ENCODE results near the gene CREB3L2. TPM values are rescaled to one million over a fixed set of nuclear protein-coding genes. Genes with fewer than 3 reads are reported as not detected.

The CREB3L2 gene
- total RNA-seq, 1 donor from 2014 or later = 18.1 TPM

DNA sequence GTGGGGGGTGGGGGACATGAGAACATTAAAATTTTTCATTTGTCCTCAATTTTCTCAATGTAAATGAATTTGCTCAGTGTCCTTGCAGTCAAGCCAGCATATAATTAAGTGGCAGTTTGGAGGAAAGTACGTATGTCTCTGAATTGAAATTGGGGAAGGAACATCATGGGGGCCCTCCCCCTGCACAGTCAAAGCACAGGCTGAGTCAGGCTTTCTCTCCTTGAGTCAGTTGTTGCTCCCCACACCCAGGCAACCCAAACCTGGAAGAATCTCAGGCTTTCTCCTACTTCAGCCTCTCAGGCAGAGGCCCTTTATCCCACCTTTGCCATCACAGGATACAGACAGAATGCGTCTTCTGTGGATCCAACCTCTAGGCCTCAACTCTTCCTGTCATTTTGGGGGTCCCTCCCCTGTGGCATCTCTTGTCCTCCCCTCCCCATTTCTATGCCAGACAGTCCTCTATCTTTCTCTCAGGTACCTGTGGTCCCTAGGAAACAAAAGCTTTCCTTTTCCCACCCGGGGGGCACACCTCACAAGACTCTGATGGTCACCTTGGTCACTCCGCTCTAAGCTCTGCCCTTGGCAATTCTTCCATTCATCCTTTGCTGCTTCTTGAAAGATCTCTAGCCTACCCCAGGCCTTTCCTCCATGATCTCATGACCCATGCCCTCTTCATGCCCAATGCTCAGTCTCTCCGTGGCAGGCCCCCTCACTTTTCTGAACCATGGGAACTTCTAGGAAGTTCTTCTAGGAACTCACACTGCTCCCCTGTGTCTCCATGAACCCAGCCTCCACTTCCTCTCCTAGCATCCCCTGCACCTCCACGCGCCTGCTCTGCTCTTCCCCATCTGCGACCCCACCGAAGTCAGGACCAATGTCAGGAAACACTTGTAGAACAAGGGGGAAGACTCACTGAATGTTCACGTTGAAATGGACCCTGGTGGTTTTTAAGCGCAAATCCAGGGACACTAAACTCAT, 40.4 kb downstream of the CREB3L2 start:
- no peak for DNase-seq
- no peak for ATAC-seq (ENCODE audit: poor library complexity)
- intact Hi-C loops (cut with DNase I) = no loop called here

DNA sequence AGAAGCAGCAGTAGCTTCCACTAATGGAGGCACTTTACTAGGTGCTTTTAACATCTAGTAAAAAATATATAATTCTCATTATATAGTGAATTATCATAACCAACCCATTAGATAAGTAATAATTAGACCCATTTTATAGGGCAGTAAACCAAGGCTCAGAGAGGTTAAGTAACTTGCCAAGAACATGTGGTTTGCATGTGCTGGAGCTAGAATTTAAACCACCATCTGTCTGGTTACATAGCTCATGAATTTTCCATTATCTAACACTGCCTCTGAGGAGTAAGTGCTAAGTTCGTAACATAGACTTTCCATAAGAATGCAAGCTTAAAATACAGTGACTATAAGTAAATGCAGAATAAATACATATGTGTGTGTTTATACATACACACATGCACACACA, 41.9 kb downstream of the CREB3L2 start:
- DNase-seq (no peak), ATAC-seq (ENCODE audit: poor library complexity) (no peak)
- intact Hi-C loops (cut with DNase I) = no loop called here

- no peak for ATAC-seq (ENCODE audit: poor library complexity)
- intact Hi-C loops (cut with DNase I) = loop anchor here (10.0 kb wide), 1 partner anchor 46 kb away; the partner anchor contains the start of gene CREB3L2
- no peak for DNase-seq
These were observed 43.1 kb downstream of the CREB3L2 start for GRCh38 chr7:137958470-137959431.

DNA sequence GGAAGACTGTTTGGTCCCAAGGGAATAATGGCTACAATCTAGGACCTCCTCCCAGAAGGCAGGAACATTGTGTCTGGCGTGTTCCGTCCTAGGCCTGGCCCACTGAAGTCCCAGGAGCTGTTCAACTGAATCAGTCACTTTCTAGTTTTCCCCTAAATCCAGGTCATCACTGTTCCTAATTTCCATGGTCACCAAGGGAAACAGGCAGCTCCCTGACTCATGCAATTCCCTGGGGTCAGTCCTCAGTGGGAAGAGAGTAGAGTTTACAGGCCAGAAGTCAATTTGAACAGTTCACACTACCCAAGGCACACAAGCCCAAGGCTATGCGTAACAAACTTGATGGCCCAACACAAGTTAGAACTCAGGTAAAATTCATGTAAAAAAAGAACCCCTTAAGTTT, 44.0 kb downstream of the CREB3L2 start:
- ATAC-seq (ENCODE audit: poor library complexity) (peak; percentile 74), DNase-seq (peak; percentile 49)
- intact Hi-C loops (cut with DNase I) = loop anchor here (10.0 kb wide), 1 partner anchor 47 kb away; the partner anchor contains the start of gene CREB3L2

GRCh38 chr7:137956591-137956990, 45.3 kb downstream of the CREB3L2 start:
- DNase-seq = no peak
- intact Hi-C loops (cut with DNase I) = loop anchor here (10.0 kb wide), 1 partner anchor 48 kb away; the partner anchor contains the start of gene CREB3L2
- ATAC-seq (ENCODE audit: poor library complexity) = no peak

GRCh38 chr7:137956183-137956582, 45.7 kb downstream of the CREB3L2 start:
- no peak for DNase-seq
- ATAC-seq (ENCODE audit: poor library complexity) = no peak
- intact Hi-C loops (cut with DNase I) = loop anchor here (10.0 kb wide), 1 partner anchor 49 kb away; the partner anchor contains the start of gene CREB3L2

- ATAC-seq (ENCODE audit: poor library complexity) (no peak), DNase-seq (no peak)
- intact Hi-C loops (cut with DNase I) = loop anchor here (10.0 kb wide), 1 partner anchor 50 kb away; the partner anchor contains the start of gene CREB3L2
These were observed 47.3 kb downstream of the CREB3L2 start for GRCh38 chr7:137954614-137955013.

DNA sequence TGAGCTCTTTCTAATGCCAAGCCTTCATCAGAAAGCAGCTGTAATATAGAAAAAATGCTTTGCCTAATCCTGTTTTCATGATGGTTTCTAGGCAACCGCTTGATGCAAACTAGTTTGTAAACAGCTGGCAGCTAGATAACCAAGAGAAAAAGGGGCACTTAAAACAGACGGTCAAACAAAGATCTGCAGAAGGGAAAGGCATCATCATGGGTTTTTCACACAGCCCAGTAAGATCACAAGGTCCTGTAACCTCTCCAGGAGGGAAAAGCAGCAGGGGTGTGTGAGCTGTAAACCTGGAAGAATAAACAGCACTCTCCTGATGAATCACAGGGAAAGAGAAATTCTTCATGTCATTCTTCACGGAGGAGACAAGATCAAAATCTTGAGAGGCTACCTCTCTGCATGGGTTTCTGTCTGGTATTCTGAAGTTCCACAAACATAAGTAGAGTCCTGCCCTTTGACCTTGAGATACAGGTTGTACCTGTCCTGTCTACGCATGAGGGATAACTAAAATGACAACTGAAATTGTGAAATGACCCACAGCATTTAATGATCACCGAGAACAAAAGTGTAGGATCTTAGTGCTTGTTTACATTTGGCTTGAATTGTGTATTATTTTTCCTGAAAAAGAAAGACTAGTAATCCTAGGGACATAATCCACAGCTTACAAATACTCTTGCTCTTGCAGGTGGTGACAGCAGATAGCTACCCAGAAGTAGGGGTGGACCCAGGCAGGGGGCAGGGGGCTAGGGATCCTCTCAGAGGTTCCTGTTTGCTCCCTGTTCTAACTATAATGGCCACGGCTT, 48.0 kb downstream of the CREB3L2 start:
- no peak for ATAC-seq (ENCODE audit: poor library complexity)
- no peak for DNase-seq
- intact Hi-C loops (cut with DNase I) = loop anchor here (10.0 kb wide), 1 partner anchor 51 kb away; the partner anchor contains the start of gene CREB3L2

DNA sequence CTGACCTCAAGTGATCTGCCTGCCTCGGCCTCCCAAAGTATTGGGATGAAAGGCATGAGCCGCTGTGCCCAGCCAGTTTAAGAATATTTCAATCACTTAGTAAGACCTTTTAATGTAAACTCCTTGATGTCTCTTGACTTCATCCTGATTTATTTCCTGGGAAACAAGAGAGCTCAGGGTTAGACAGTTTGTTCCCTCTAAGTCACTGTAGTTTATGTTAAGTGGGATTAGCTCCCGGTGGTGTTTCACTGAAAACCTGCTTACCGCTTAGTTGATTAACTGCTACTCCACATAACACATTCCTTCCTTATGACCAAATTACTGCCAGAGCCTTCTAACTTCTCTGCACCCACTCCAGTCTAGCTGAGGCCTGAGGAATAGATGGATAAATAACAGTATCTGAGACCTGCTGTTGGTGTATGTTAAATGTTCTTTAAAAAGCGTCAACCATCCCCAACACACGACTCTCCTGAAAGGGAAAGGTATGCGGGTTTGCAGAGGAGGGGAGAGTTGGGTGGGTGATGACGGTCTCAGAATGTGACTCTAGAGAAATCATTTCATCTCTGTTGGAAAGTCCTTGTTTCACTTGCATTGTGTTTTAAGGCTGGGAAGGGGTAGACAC, 48.7 kb downstream of the CREB3L2 start:
- ATAC-seq (ENCODE audit: poor library complexity) (no peak), DNase-seq (no peak)
- intact Hi-C loops (cut with DNase I) = loop anchor here (10.0 kb wide), 1 partner anchor 52 kb away; the partner anchor contains the start of gene CREB3L2

DNA sequence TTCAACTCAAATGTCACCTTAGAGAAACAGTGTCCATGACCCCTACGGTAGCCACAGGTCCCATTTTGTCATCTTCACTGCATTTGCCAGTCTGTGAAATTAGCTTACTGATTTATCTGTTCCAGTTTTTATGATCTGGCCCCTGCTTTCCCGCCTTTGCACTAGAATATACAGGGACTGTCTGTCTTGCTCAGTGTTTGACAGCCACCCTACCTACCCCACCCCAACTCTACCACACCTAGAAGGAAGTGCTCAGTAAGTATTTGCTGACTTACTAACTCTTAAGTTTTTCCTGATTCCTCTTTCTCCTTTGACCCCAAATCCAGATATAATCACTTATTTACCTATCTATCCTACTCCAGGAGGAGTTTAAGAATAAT, 49.5 kb downstream of the CREB3L2 start:
- DNase-seq = no peak
- no peak for ATAC-seq (ENCODE audit: poor library complexity)
- intact Hi-C loops (cut with DNase I) = loop anchor here (10.0 kb wide), 1 partner anchor 52 kb away; the partner anchor contains the start of gene CREB3L2

- no peak for DNase-seq
- ATAC-seq (ENCODE audit: poor library complexity) = no peak
- intact Hi-C loops (cut with DNase I) = loop anchor here (10.0 kb wide), 1 partner anchor 53 kb away; the partner anchor contains the start of gene CREB3L2
These were observed 50.0 kb downstream of the CREB3L2 start for GRCh38 chr7:137951700-137952425.

DNA sequence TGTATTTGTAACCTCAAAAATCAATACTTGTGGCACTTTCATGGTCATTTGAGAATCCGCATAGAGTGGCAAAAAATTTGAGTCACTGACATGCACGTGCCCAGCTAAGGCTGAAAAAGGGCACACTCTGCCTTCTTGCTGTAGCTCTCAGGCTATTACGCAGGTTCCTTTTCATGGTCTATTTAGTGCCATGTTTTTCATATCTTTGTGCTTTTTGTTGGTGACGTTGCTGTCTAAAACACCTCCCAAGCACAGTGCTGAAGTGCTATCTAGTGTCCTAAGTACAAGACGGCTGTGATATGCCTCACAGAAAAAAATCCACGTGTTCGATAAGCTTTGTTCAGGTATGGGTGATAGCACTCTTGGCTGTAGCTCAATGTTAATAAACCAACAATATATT, 50.9 kb downstream of the CREB3L2 start:
- intact Hi-C loops (cut with DNase I) = loop anchor here (10.0 kb wide), 1 partner anchor 54 kb away; the partner anchor contains the start of gene CREB3L2
- DNase-seq (no peak), ATAC-seq (ENCODE audit: poor library complexity) (no peak)

- DNase-seq = no peak
- ATAC-seq (ENCODE audit: poor library complexity) = no peak
- intact Hi-C loops (cut with DNase I) = loop anchor here (10.0 kb wide), 1 partner anchor 55 kb away; the partner anchor contains the start of gene CREB3L2
These were observed 51.6 kb downstream of the CREB3L2 start for GRCh38 chr7:137950263-137950621.

- intact Hi-C loops (cut with DNase I) = loop anchor here (10.0 kb wide), 1 partner anchor 55 kb away; the partner anchor contains the start of gene CREB3L2
- ATAC-seq (ENCODE audit: poor library complexity) (no peak), DNase-seq (no peak)
These were observed 52.2 kb downstream of the CREB3L2 start for GRCh38 chr7:137949416-137950262.

DNA sequence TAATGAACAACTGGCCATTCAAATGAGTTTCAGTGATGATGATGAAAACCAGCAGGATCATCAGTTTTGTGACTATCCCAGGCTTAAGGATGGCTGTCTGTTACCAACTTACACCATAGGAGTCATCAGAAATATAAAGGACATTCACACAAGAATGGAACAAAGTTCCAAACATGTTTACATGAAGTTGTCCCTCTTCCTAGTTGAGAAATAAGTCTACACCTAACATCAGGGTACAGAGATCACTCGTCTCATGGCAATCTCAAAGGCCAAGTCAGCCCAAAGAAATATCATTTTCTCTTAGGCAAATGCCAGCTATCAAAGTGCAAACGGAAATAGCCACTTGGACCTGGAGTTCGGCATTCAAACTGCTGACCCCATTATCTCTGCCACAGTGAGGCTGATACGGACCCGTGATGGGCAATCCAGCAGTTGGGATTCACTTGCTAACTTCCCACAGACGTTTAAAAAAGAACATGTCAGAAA, 53.0 kb downstream of the CREB3L2 start:
- ATAC-seq (ENCODE audit: poor library complexity) (no peak), DNase-seq (no peak)
- intact Hi-C loops (cut with DNase I) = no loop called here
